HG03196 (cell line): ENCODE measurements around the gene TBC1D1.

ENCODE experiments used
- ATAC-seq: cut with Tn5 transposase; IDR thresholded peaks from one replicate; pipeline ENCODE4 v1.9.1; 2021; ENCODE audit not compliant: unreplicated experiment

TBC1D1 gene

GRCh38 chr4:38075370-38076152, 184.7 kb downstream of the TBC1D1 start:
- ATAC-seq = no peak

- no peak for ATAC-seq
Measured at GRCh38 chr4:38076153-38076669, 185.3 kb downstream of the TBC1D1 start.

- ATAC-seq = no peak
Measured at GRCh38 chr4:38077791-38078489, 187.1 kb downstream of the TBC1D1 start.

- ATAC-seq = no peak
Measured at GRCh38 chr4:38078590-38079421, 187.9 kb downstream of the TBC1D1 start.

- ATAC-seq = no peak
Measured at GRCh38 chr4:38080061-38080974, 189.4 kb downstream of the TBC1D1 start.

- ATAC-seq = no peak
Measured at GRCh38 chr4:38082021-38082420, 191.1 kb downstream of the TBC1D1 start.

GRCh38 chr4:38082424-38083385, 191.8 kb downstream of the TBC1D1 start:
- ATAC-seq = no peak

- no peak for ATAC-seq
Measured at GRCh38 chr4:38084877-38085711, 194.2 kb downstream of the TBC1D1 start.

- ATAC-seq = no peak
Measured at GRCh38 chr4:38085751-38086150, 194.9 kb downstream of the TBC1D1 start.

GRCh38 chr4:38086151-38086848, 195.4 kb downstream of the TBC1D1 start:
- no peak for ATAC-seq

GRCh38 chr4:38086849-38087226, 196.0 kb downstream of the TBC1D1 start:
- ATAC-seq = no peak

GRCh38 chr4:38088321-38088720, 197.4 kb downstream of the TBC1D1 start:
- ATAC-seq = no peak

- ATAC-seq = no peak
Measured at GRCh38 chr4:38089961-38090360, 199.1 kb downstream of the TBC1D1 start.

GRCh38 chr4:38090455-38091246, 199.8 kb downstream of the TBC1D1 start:
- ATAC-seq = no peak

GRCh38 chr4:38091636-38092035, 200.8 kb downstream of the TBC1D1 start:
- no peak for ATAC-seq

- ATAC-seq = no peak
Measured at GRCh38 chr4:38092701-38093100, 201.8 kb downstream of the TBC1D1 start.

- no peak for ATAC-seq
Measured at GRCh38 chr4:38094419-38094818, 203.5 kb downstream of the TBC1D1 start.
